Posterior cingulate gyrus (tissue), 11 donors: Measurements from ENCODE around the gene ACTG2.
A peak's percentile ranks its signal among the peaks of the same experiment; 100 is the strongest.
"Not testable (repeated sequence)": the region's sequence is repeated elsewhere in the genome, so short reads cannot be mapped to it uniquely, and the experiment has no call there.

Source experiments
- DNase-seq, 10 donors: peaks; one replicate each; pipeline versions ENCODE4 v3.0.0 to v3.0.0-alpha.2; 2020 to 2021; ENCODE audit warnings: mixed read lengths in 3 of 10
- intact Hi-C: fragments of 100-400 bp; cut with DNase I; formaldehyde crosslinking; loops from one replicate; pipeline ENCODE4 v1.15.1; 2023

The ACTG2 gene

GRCh38 chr2:73892631-73893329, at the start of gene ACTG2:
TSS of gene ACTG2 (plus strand) at chr2:73893008. CDS start at chr2:73901312, 8,304 bp downstream.
- intact Hi-C loops = no loop called here
- DNase-seq = no peak

GRCh38 chr2:73844087-73844486, 48.7 kb upstream of the ACTG2 start:
- intact Hi-C loops = no loop called here

DNA sequence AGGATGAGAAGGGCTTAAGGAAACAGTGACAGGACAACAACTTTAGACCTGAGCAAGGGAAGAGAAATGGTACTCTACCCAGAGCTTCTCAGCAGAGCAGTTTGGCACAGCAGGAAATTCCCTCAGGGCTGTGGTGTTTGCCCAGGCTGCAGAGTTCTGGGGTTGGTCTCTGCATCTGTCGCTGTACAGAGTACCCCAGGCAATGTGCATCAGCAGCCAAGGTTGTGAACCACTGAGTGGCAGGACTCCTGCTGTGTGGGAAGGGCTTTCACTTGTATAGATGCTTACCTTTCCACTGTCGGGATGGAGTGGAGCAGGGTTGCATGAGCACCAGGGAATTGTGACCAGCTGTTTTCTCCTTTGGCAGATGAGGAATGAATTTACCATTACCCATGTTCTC, 42.8 kb upstream of the ACTG2 start:
- DNase-seq = no peak
- intact Hi-C loops = no loop called here

More at GRCh38 chr2:73844087-73844486, 48.7 kb upstream of the ACTG2 start:
- DNase-seq = no peak

GRCh38 chr2:73851274-73851673, 41.5 kb upstream of the ACTG2 start:
- no peak for DNase-seq
- intact Hi-C loops = no loop called here

DNA sequence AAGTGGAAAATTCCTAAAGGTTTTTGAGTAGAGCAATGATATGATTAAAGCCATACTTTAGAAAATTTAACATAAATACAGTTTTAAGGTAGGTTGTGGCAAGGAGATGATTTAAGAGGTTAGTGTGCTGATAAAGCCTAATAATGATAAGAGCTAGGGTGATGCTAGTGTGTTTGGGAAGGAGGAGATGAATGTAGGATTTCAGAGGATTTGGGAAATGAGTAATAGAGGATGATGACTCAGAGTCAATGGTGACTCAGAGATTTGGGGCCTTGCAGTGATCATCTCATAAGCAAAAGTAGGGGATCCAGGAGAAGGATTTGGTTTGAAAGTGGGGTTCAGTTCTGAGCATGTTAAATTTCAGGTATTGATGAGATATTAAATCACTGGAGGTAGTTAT, 40.8 kb upstream of the ACTG2 start:
- DNase-seq = no peak
- intact Hi-C loops = no loop called here

DNA sequence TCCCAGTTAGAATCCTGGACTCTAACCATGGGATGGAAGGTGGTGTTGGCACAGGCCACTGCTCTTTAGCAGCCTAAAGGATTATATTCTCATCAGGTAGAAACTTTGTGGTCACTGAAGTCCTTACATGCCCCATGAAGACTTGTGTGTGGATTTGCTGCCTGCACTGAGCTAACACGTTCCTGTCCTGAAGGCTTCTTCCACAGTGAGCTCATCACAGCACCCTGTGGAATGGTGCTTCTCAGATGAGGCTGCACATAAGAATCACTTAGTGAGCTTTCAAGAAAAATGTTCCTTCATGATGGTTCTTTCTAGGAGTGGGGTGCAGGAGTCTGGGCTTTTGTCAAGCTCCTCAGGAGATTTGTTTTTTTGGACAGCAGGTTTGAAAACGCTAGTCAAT, 37.3 kb upstream of the ACTG2 start:
- intact Hi-C loops = no loop called here
- no peak for DNase-seq

DNA sequence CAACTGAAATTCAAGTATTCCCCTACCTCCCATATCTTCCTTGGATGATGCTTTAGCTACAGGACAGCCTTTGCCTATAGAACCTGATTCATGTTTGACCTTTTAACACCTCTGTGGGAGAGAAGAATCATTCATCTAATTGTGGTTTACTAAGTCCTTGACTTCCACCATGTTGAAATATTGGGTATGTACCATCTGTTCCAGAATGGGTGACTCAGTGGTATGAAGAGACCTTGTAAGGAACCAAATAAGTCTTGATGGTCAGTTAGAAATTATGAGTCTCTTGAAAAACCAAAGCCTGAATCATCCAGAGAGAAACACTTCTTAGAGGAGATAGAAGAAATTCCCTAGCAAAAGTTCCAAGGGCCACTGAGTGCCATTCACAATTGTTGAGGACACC, 36.6 kb upstream of the ACTG2 start:
- DNase-seq = no peak
- intact Hi-C loops = no loop called here

- no peak for DNase-seq
- intact Hi-C loops = no loop called here
Measured at GRCh38 chr2:73859721-73860586, 32.9 kb upstream of the ACTG2 start.

DNA sequence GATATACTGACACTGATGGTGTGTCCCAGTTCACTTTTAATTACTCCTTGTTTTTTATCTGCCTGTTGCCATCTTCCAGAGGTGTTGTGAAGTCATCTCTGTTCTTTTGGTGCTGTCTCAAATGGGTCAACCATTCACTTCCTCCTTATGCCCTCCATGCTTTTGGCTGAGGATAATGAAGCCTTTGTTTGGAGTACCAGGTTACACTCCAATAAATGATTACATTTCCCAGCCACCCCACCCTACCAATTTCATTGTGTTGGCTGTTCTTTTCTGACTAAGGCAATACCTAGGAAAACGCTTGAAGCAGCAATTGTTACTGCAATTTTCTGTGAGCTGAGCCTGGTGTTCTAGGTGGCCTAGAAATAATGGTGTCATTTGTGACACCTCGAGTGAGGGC, 29.8 kb upstream of the ACTG2 start:
- intact Hi-C loops = no loop called here

DNA sequence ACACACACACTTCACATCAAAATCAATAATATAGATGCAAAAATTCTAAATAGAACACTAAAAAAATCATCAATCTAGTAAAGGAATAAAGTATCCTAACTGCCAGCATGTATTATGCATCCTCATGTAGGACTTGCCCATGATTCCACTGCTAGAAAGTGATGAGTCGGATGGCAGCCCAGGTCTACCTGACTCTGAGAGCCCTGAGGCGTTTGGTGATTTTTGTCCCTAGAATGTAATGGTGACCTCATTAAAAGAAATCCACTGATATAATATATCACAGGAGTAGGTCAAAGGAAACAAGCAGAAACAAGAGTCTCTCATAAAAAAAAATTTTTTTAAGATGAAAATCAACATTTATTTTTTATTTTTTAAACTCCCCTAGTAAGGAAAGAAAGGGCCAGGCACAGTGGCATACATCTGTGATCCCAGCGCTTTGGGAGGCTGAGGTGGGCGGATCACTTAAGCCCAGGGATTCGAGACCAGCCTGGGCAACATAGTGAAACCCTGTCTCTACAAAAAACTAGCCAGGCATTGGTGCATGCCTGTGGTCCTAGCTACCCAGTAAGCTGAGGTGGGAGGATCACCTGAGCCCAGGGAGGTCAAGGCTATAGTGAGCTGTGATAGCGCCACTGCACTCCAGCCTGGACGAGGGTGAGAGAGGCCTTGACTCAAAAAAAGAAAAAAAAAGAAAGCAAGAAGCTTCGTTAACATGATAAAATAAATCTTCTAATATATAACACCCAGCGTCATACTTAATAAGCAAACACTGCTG, 24.4 kb upstream of the ACTG2 start:
- no peak for DNase-seq
- intact Hi-C loops = no loop called here

More for the DNA sequence above, 29.8 kb upstream of the ACTG2 start:
- no peak for DNase-seq

DNA sequence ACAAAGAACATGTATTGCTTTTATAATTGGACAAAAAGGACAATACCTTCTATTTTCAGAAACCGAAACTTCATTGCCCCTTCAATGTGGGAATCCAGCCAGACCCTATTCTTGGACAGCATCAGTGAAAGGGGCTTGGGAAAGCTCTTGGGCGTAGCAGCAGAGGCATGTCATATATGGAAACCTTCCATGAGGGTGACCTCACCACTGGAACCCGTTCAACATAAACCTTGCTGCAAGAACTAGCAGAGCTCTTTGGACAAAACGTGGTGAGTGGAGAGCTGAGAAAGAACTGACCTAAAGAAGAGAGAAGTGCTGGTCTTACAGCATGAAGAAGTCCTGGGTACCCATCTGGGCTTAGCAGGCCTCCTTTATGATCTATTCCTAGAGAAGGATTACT, 22.7 kb upstream of the ACTG2 start:
- intact Hi-C loops = no loop called here

DNA sequence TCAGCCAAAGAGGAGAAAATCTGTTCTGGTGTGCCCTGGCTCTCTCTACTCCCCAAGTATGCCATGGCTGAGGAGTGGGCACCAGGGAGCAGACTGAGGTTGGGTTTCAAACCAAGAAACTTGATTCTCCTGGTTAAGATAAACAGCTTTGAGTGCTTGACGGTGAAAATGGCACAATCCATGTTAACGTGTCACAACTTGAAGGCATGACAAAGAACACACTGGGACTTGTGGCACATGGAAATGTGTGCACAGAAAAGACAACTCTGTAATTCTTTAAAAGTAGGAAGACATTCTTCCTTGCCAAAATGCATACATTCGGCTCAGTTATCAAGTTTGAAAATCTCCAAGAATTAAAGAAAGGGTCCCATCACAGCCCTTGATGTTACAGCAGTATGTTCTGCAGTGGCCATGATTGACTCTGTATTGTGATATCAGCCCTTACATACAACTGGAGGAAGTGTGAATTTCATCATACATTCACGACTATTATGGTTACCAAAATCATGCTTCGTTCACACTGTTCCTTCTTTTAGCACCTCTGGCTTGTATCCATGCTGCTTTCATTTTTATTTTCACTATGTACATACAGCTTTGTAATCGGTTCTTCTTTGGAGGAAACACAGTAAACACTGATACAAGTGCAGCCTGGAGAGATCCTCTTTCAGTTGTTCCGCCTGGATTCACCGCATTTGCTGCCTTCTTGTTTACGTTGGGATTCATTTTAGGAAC, 15.6 kb upstream of the ACTG2 start:
- intact Hi-C loops = no loop called here
- no peak for DNase-seq

More for the DNA sequence above, 22.7 kb upstream of the ACTG2 start:
- peak in 1 of 10 donors; percentile 10 for DNase-seq

DNA sequence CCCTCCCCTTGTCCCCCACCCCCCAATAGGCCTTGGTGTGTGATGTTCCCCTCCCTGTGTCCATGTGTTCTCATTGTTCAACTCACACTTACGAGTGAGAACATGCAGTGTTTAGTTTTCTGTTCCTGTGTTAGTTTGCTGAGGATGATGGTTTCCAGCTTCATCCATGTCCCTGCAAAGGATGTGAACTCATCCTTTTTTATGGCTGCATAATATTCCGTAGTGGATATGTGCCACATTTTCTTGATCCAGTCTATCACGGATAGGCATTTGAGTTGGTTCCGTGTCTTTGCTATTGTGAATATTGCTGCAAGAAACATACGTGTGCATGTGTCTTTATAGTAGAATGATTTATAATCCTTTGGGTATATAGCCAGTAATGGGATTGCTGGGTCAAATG, 14.8 kb upstream of the ACTG2 start:
- DNase-seq, intact Hi-C loops: not testable (repeated sequence)

- no peak for DNase-seq
- intact Hi-C loops = no loop called here
Measured at GRCh38 chr2:73885406-73885805, 7.4 kb upstream of the ACTG2 start.

DNA sequence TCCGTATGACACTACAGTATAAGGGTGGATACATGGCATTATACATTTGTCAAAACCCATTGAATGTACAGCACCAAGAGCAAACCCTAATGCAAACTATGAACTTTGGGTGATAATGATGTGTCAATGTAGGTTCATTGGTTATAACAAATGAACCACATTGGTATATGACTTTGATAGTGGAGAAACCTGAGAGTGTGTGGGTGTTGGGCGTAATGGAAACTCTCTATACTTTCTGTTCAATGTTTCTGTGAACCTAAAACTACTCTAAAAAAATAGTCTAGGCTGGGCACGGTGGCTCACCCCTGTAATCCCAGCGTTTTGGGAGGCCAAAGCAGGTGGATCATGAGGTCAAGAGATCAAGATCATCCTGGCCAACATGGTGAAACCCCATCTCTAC, 6.5 kb upstream of the ACTG2 start:
- intact Hi-C loops = no loop called here
- no peak for DNase-seq

- intact Hi-C loops, DNase-seq: not testable (repeated sequence)
Measured at GRCh38 chr2:73887596-73888353, 5.0 kb upstream of the ACTG2 start.

DNA sequence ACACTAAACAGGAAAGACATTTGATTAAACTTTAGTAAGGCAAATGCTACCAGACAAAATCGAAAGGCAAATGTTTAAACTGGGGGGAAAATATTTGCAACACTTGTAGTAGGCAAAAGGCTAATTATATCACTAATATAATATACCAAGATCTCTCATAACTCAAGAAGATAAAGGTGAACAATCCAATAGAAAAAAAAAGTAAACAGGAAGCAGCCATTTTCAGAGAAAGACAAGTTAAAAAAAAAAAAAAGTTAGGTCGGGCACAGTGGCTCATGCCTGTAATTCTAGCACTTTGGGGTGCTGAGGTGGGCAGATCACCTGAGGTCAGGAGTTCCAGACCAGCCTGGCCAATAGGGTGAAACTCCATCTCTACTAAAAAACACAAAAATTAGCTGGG, 4.4 kb upstream of the ACTG2 start:
- intact Hi-C loops = no loop called here
- DNase-seq = no peak

GRCh38 chr2:73889206-73889605, 3.6 kb upstream of the ACTG2 start:
- intact Hi-C loops = no loop called here
- DNase-seq = no peak

GRCh38 chr2:73890301-73891092, 2.3 kb upstream of the ACTG2 start:
- DNase-seq = no peak
- intact Hi-C loops = no loop called here
